Adrenal gland (tissue), 12 donors: Measurements from ENCODE around the gene TJP3. TPM values are rescaled to one million over a fixed set of nuclear protein-coding genes. Genes with fewer than 3 reads are reported as not detected.

Experiments
- DNase-seq, 7 donors: peaks; one replicate each; pipeline ENCODE4 v3.0.0-alpha.2; 2019 to 2020
- H3K27ac ChIP-seq, 5 donors: fragments of 200-600 bp; sonication (generic) in 4 of 5; 1 replicate in 3 of 5; 2 replicates in 2 of 5; pipeline versions ENCODE4 v1.5.1 to v1.8.0; 2016 to 2020; ENCODE audit warnings: mild to moderate bottlenecking in 1 of 5
- H3K27me3 ChIP-seq: fragments of 200-600 bp; 2 replicates; pipeline ENCODE4 v1.8.0; 2021
- H3K36me3 ChIP-seq, 2 donors: fragments of 200-600 bp; replicated peaks in 1 of 2; 1 replicate in 1 of 2; 2 replicates in 1 of 2; pipeline versions ENCODE4 v1.5.1 to v1.8.0; 2018 to 2022
- H3K4me1 ChIP-seq, 2 donors: fragments of 200-600 bp; replicated peaks in 1 of 2; 1 replicate in 1 of 2; 2 replicates in 1 of 2; pipeline versions ENCODE4 v1.5.1 to v1.8.0; 2018 to 2021
- H3K4me3 ChIP-seq, 4 donors: fragments of 200-600 bp; sonication (generic) in 3 of 4; one replicate each; pipeline ENCODE4 v1.5.1; 2016 to 2018
- H3K9me3 ChIP-seq, 3 donors: fragments of 200-600 bp; sonication (generic) in 1 of 3; replicated peaks in 1 of 3; 1 replicate in 2 of 3; 2 replicates in 1 of 3; pipeline versions ENCODE4 v1.5.1 to v1.8.0; 2016 to 2021
- CTCF ChIP-seq, 6 experiments: fragments of 450-650 bp in 4 of 6; fragments of 200-600 bp in 2 of 6; sonication (generic) in 1 of 6; IDR thresholded peaks; 1 replicate in 5 of 6; 2 replicates in 1 of 6; pipeline versions ENCODE4 v1.5.1 to v1.8.0; 2016 to 2021; ENCODE audit warnings: antibody characterized with exemption in 6 of 6, mild to moderate bottlenecking in 2 of 6, moderate library complexity in 1 of 6
- POLR2A ChIP-seq, 2 donors: fragments of 450-650 bp; IDR thresholded peaks; one replicate each; pipeline ENCODE4 v1.6.1; 2017; ENCODE audit warnings: antibody characterized with exemption in 2 of 2, mild to moderate bottlenecking in 2 of 2, moderate library complexity in 1 of 2
- WGBS, 4 donors: extraction: QIAGEN DNeasy Blood & Tissue Kit in 2 of 4; methylation state at CpG; one replicate each; pipeline versions ENCODE4 v1.1.5 to v1.1.7; 2013 to 2017; 5-methylcytosine and 5-hydroxymethylcytosine counted together
- intact Hi-C, 2 donors: fragments of 100-400 bp; cut with DNase I; formaldehyde crosslinking; loops; one replicate each; pipeline versions ENCODE4 v1.14.1 to v1.15.0; 2022 to 2023
- polyA plus RNA-seq, 3 donors: library from polyadenylated mRNA; stranded (reverse); fragments of 200-250 nt in 2 of 3; fragments of 350-450 nt in 1 of 3; fragmentation: Illumina TruSeq in 1 of 3; extraction: RNeasy Lipid Tissue Mini Kit (QIAGEN cat#74804) in 1 of 3; gene quantifications; one replicate each; pipeline ENCODE4 v1.2.3, GENCODE V29; 2013 to 2014
- total RNA-seq, 9 donors: library from RNA; depleted of rRNA in 4 of 9; stranded (reverse); fragments of >200 nt in 4 of 9; fragments of 120-200 nt in 1 of 9; fragmentation: NEBNext Ultra II Directional in 1 of 9; extraction: Animal tissue kit (Norgen Biotek cat#: 25700) in 1 of 9; gene quantifications; one replicate each; pipeline versions ENCODE4 v1.1.0 to v1.2.4, GENCODE V29; 2013 to 2023
- donor health status: healthy with polysubstance abuse.
- donor health status: Bipolar disorder and iron deficiency.
- donor health status: DM: yes; HTN: yes; CAD: no.
- donor health status: DM: no; HTN: no; CAD: no.
- donor health status: DM: no; HTN: no; CAD: no.
- donor health status: DM: yes; HTN: yes; CAD: no.

The TJP3 gene
- total and polyA plus RNA-seq, 12 donors, result 0.07 to 2.5 (median 0.24) TPM; not detected in 6

DNA sequence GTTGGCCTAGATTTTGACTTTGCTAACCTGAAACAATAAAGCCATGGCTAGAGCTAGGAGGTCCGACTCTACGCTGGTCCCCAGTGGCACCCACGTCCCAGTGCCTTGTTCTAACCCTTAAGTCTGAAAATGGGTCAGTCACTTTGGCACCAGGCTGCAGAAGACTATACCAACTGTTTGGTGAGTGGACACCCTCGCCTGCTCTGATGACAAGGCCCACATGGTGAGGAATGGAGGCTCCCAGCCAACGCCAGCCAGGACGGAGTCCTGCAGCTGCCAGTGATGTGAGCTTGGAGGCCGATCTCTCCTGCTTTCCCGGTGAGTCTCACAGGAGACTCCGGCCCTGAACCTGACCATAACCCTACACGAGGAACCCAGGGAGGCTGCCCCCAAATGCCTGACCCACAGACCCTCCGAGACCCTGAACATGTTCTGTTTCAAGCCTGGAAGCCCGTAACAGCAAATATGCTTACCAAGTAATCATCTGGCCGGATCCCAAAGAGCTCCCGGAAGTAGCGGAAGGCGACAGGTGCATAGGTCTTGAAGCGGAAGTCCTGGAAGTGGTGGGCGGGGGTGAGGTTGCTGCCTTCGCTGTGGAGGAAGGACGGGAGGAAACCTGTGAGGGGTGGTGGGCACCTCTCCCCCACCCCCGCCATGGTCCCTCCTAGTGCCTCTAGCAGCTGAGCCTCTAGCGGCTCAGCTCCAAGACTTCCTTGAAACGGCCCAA, 47.5 kb upstream of the TJP3 start:
- Histone ChIP-seq H3K9me3 (no peaks in the 10 kb centered on the region), H3K4me1 (peaks cover 0 to 2% of the 10 kb centered on the region in 2 donors), H3K27ac (no peak overlapping the region), H3K36me3 (peaks cover 0 to 64% of the 10 kb centered on the region in 2 donors), H3K4me3 (no peak overlapping the region), H3K27me3 (no peaks in the 10 kb centered on the region)
- WGBS, 4 donors, result 85 to 91% (median 87%) methylated on average over 17 to 23 of the region's 23 CpGs
- no peak for TF ChIP-seq POLR2A (IDR thresholded peaks at IDR 0.05)
- no peak for TF ChIP-seq CTCF (IDR thresholded peaks at IDR 0.05)
- no peak for DNase-seq
- intact Hi-C loops, result no loop called here

GRCh38 chr19:3661284-3662238, 46.6 kb upstream of the TJP3 start:
- H3K4me1 ChIP-seq, result peaks cover 0 to 5% of the 10 kb centered on the region in 2 donors
- WGBS, 4 donors, result 91 to 96% (median 93%) methylated on average over 14 to 34 of the region's 34 CpGs
- no peaks in the 10 kb centered on the region for H3K9me3 ChIP-seq
- TF ChIP-seq POLR2A (IDR thresholded peaks at IDR 0.05) (no peak), CTCF (IDR thresholded peaks at IDR 0.05) (no peak)
- no peaks in the 10 kb centered on the region for H3K27me3 ChIP-seq
- H3K27ac ChIP-seq, result no peak overlapping the region
- H3K4me3 ChIP-seq, result no peak overlapping the region
- DNase-seq, result no peak
- intact Hi-C loops, result no loop called here
- H3K36me3 ChIP-seq, result peaks cover 0 to 55% of the 10 kb centered on the region in 2 donors

DNA sequence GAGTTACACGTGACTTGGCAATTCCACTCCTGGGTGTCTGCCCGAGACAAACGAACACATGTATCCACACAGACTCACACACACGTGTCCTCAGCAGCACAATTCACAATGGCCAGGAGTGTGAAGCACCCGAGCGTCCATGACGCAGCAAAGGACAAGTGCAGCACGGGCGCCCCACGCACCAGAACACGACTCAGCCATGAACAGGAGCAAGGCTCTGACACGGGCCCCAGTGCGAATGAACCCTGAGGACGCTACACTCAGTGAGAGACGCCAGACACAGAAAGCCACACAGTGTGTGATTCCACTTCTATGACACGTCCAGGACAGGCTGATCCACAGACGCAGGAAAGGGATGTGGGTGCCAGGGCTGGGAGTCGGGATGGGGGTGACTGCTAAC, 44.3 kb upstream of the TJP3 start:
- no peak for DNase-seq
- Histone ChIP-seq H3K4me3 (no peak overlapping the region), H3K27me3 (no peaks in the 10 kb centered on the region), H3K4me1 (peaks cover 0 to 5% of the 10 kb centered on the region in 2 donors), H3K9me3 (no peaks in the 10 kb centered on the region), H3K36me3 (peaks cover 0 to 32% of the 10 kb centered on the region in 2 donors), H3K27ac (no peak overlapping the region)
- WGBS, 4 donors, result 91 to 95% (median 94%) methylated on average over 14 to 18 of the region's 18 CpGs
- intact Hi-C loops, result no loop called here
- TF ChIP-seq CTCF (IDR thresholded peaks at IDR 0.05), result no peak
- TF ChIP-seq POLR2A (IDR thresholded peaks at IDR 0.05), result no peak
